Tibial nerve (tissue), 4 donors: ENCODE measurements around the gene ASS1. TPM values are rescaled to one million over a fixed set of nuclear protein-coding genes. Genes with fewer than 3 reads are reported as not detected.

ENCODE experiments used
- DNase-seq, 2 donors: peaks; one replicate each; pipeline ENCODE4 v3.0.0-alpha.2; 2019; ENCODE audit warnings: low spot score in 2 of 2
- H3K27ac ChIP-seq, 4 donors: fragments of 200-600 bp; sonication (generic) in 3 of 4; one replicate each; pipeline ENCODE4 v1.5.1; 2017 to 2019; ENCODE audit warnings: mild to moderate bottlenecking in 1 of 4
- H3K27me3 ChIP-seq, 2 donors: fragments of 200-600 bp; sonication (generic) in 1 of 2; one replicate each; pipeline versions ENCODE4 v1.5.1 to v1.6.0; 2017 to 2019
- H3K36me3 ChIP-seq, 3 donors: fragments of 200-600 bp; sonication (generic); one replicate each; pipeline ENCODE4 v1.5.1; 2018 to 2019
- H3K4me1 ChIP-seq, 4 donors: fragments of 200-600 bp; sonication (generic) in 3 of 4; one replicate each; pipeline ENCODE4 v1.5.1; 2017 to 2019
- H3K4me3 ChIP-seq, 4 donors: fragments of 200-600 bp; sonication (generic) in 3 of 4; one replicate each; pipeline ENCODE4 v1.5.1; 2017 to 2019; ENCODE audit warnings: mild to moderate bottlenecking in 1 of 4, moderate library complexity in 1 of 4
- H3K9me3 ChIP-seq, 4 donors: fragments of 200-600 bp; sonication (generic) in 3 of 4; one replicate each; pipeline ENCODE4 v1.5.1; 2017 to 2019
- CTCF ChIP-seq, 5 experiments: fragments of 200-600 bp in 3 of 5; fragments of 450-650 bp in 2 of 5; sonication (generic) in 3 of 5; IDR thresholded peaks; one replicate each; pipeline ENCODE4 v1.5.1; 2016 to 2019; ENCODE audit warnings: antibody characterized with exemption in 5 of 5, mild to moderate bottlenecking in 3 of 5, moderate library complexity in 2 of 5
- EP300 ChIP-seq, 2 donors: sonication (generic); formaldehyde crosslinking; IDR thresholded peaks; one replicate each; pipeline ENCODE4 v1.6.1; 2017; ENCODE audit warnings: antibody characterized with exemption in 2 of 2, mild to moderate bottlenecking in 1 of 2
- POLR2A ChIP-seq, 2 donors: fragments of 450-650 bp; IDR thresholded peaks; one replicate each; pipeline ENCODE4 v1.6.1; 2017; ENCODE audit warnings: antibody characterized with exemption in 2 of 2, mild to moderate bottlenecking in 2 of 2, moderate library complexity in 2 of 2
- WGBS, 2 donors: methylation state at CpG; one replicate each; pipeline ENCODE4 v1.1.5; 2018; 5-methylcytosine and 5-hydroxymethylcytosine counted together
- total RNA-seq, 4 donors: library from RNA; depleted of rRNA; stranded (reverse); fragments of >200 nt; gene quantifications; one replicate each; pipeline ENCODE4 v1.1.0, GENCODE V29; 2016

ASS1 gene
- total RNA-seq, 4 donors from 2014 or later = 170 to 375 (median 297) TPM

- DNase-seq = no peak
- no peaks in the 10 kb centered on the region for H3K4me1 ChIP-seq
- no peak overlapping the region for H3K27ac ChIP-seq
- no peaks in the 10 kb centered on the region for H3K9me3 ChIP-seq
- TF ChIP-seq EP300 (IDR thresholded peaks at IDR 0.05) (no peak), POLR2A (IDR thresholded peaks at IDR 0.05) (no peak), CTCF (IDR thresholded peaks at IDR 0.05) (no peak)
- H3K4me3 ChIP-seq = no peak overlapping the region
- peaks cover 0 to 40% (median 0%) of the 10 kb centered on the region in 3 donors for H3K36me3 ChIP-seq
- peaks cover 0 to 19% of the 10 kb centered on the region in 2 donors for H3K27me3 ChIP-seq
- WGBS, 2 donors = 38 to 47% methylated on average over 13 of the region's 13 CpGs
Observed at GRCh38 chr9:130467316-130467715, 22.6 kb downstream of the ASS1 start.

GRCh38 chr9:130468566-130468965 lies 23.8 kb downstream of the ASS1 start:
- Histone ChIP-seq H3K4me1 (no peaks in the 10 kb centered on the region), H3K27ac (no peak overlapping the region), H3K9me3 (no peaks in the 10 kb centered on the region), H3K4me3 (no peak overlapping the region), H3K27me3 (peaks cover 0 to 21% of the 10 kb centered on the region in 2 donors), H3K36me3 (peaks cover 0 to 40% (median 0%) of the 10 kb centered on the region in 3 donors)
- no peak for DNase-seq
- TF ChIP-seq POLR2A (IDR thresholded peaks at IDR 0.05) (no peak), EP300 (IDR thresholded peaks at IDR 0.05) (no peak), CTCF (IDR thresholded peaks at IDR 0.05) (no peak)
- 40 to 43% methylated on average over 4 of the region's 4 CpGs for WGBS, 2 donors

- 87 to 93% methylated on average over 10 of the region's 10 CpGs for WGBS, 2 donors
- DNase-seq = no peak
- no peak for TF ChIP-seq EP300 (IDR thresholded peaks at IDR 0.05)
- TF ChIP-seq POLR2A (IDR thresholded peaks at IDR 0.05) = no peak
Observed at GRCh38 chr9:130470269-130470668, 25.5 kb downstream of the ASS1 start.

GRCh38 chr9:130470950-130471349 lies 26.2 kb downstream of the ASS1 start:
- peaks cover 0 to 24% (median 0%) of the 10 kb centered on the region in 3 donors for H3K36me3 ChIP-seq
- peaks cover 0 to 26% of the 10 kb centered on the region in 2 donors for H3K27me3 ChIP-seq
- no peaks in the 10 kb centered on the region for H3K4me1 ChIP-seq
- WGBS, 2 donors = 81 to 87% methylated on average over 10 to 12 of the region's 12 CpGs
- TF ChIP-seq CTCF (IDR thresholded peaks at IDR 0.05) (no peak), POLR2A (IDR thresholded peaks at IDR 0.05) (no peak), EP300 (IDR thresholded peaks at IDR 0.05) (no peak)
- DNase-seq = no peak
- no peak overlapping the region for H3K4me3 ChIP-seq
- H3K9me3 ChIP-seq = no peaks in the 10 kb centered on the region
- no peak overlapping the region for H3K27ac ChIP-seq

More at GRCh38 chr9:130470269-130470668, 25.5 kb downstream of the ASS1 start:
- Histone ChIP-seq H3K4me3 (no peak overlapping the region), H3K4me1 (no peaks in the 10 kb centered on the region), H3K27me3 (peaks cover 0 to 27% of the 10 kb centered on the region in 2 donors), H3K27ac (no peak overlapping the region), H3K9me3 (no peaks in the 10 kb centered on the region), H3K36me3 (peaks cover 0 to 29% (median 0%) of the 10 kb centered on the region in 3 donors)

GRCh38 chr9:130471411-130472183 lies 26.8 kb downstream of the ASS1 start:
- peaks cover 0 to 29% (median 0%) of the 10 kb centered on the region in 3 donors for H3K36me3 ChIP-seq
- 47 to 55% methylated on average over 20 of the region's 20 CpGs for WGBS, 2 donors
- DNase-seq = no peak
- H3K9me3 ChIP-seq = no peaks in the 10 kb centered on the region
- H3K4me1 ChIP-seq = no peaks in the 10 kb centered on the region
- peaks cover 0 to 19% of the 10 kb centered on the region in 2 donors for H3K27me3 ChIP-seq
- no peak overlapping the region for H3K27ac ChIP-seq
- TF ChIP-seq EP300 (IDR thresholded peaks at IDR 0.05) (no peak), CTCF (IDR thresholded peaks at IDR 0.05) (no peak), POLR2A (IDR thresholded peaks at IDR 0.05) (no peak)
- no peak overlapping the region for H3K4me3 ChIP-seq
